ENCODE results near the gene ENPP6.

Gene ENPP6

DNA sequence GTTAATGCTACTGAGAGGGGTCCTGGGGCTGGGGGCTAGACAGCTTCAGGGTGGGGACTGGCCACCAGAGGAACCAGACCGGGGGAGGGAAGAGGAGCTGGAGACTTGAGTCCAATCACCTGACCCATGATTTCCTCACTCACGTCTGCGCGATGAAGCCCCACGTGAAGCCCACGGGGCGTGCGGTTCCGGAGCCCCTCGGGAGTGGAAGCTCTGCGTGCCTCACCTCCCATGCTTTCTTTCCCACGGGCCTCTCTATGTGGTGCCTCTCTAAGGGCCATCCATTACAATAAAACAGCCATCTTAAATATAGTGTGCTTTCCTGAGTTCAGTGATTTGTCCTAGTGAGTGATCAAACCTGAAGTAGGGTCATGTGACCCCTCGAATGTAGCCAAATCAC, 119.9 kb downstream of the ENPP6 start:
- TF ChIP-seq EZH2phosphoT487 (IDR thresholded peaks at IDR 0.05; ENCODE audit: borderline replicate concordance) (no peak), CTCF (conservative IDR thresholded peaks at IDR 0.05; ENCODE audit: low read length) (no peak)
- H2AFZ ChIP-seq (ENCODE audit: low read length): no peak overlapping the region
- no peak overlapping the region for H3K4me2 ChIP-seq (ENCODE audit: low read depth, low read length, poor library complexity, severe bottlenecking)
- H3K27me3 ChIP-seq (ENCODE audit: insufficient read depth, low read length, poor library complexity, severe bottlenecking): no peaks in the 10 kb centered on the region
- H3F3A ChIP-seq (ENCODE audit: low read depth): no peaks in the 10 kb centered on the region
- H4K20me1 ChIP-seq (ENCODE audit: insufficient read depth, low read length, poor library complexity, severe bottlenecking): no peaks in the 10 kb centered on the region
- H3K9me3 ChIP-seq (ENCODE audit: insufficient read depth, low read depth, low read length): no peaks in the 10 kb centered on the region
- H3K4me3 ChIP-seq (ENCODE audit: low read length, poor library complexity, severe bottlenecking): no peak overlapping the region
- no peaks in the 10 kb centered on the region for H3K79me2 ChIP-seq (ENCODE audit: insufficient read depth, low read length)
- H3K9ac ChIP-seq (ENCODE audit: low read depth, low read length, poor library complexity, severe bottlenecking): no peak overlapping the region
- no peaks in the 10 kb centered on the region for H3K4me1 ChIP-seq (ENCODE audit: insufficient read depth, low read length, poor library complexity, severe bottlenecking)
- no peaks in the 10 kb centered on the region for H3K9me2 ChIP-seq (replicated peaks; ENCODE audit: low read depth, low read length)
- H3K36me3 ChIP-seq (ENCODE audit: insufficient read depth, low read length): no peaks in the 10 kb centered on the region

DNA sequence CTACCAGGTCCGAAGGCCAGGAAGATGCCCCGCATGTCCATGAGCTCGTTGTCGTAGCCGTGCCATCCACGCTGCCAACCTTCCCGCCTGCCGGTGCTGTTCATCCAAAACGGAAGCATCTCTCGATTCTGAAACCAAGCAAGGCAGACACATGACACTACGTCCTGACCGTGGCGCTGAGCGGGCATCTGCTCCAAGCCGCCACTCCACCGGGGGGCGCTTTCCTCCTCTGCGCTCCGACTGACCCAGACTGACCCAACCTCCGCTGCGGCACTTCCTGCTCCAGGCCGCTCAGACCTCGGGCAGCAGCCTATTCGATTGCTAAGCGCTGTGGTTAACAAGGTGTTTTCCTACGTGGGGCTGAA, 120.5 kb downstream of the ENPP6 start:
- H3K4me1 ChIP-seq (ENCODE audit: insufficient read depth, low read length, poor library complexity, severe bottlenecking): no peaks in the 10 kb centered on the region
- H3K9me3 ChIP-seq (ENCODE audit: insufficient read depth, low read depth, low read length): no peaks in the 10 kb centered on the region
- no peaks in the 10 kb centered on the region for H3K9me2 ChIP-seq (replicated peaks; ENCODE audit: low read depth, low read length)
- H3K36me3 ChIP-seq (ENCODE audit: insufficient read depth, low read length): no peaks in the 10 kb centered on the region
- no peaks in the 10 kb centered on the region for H4K20me1 ChIP-seq (ENCODE audit: insufficient read depth, low read length, poor library complexity, severe bottlenecking)
- H3K4me3 ChIP-seq (ENCODE audit: low read length, poor library complexity, severe bottlenecking): no peak overlapping the region
- H3F3A ChIP-seq (ENCODE audit: low read depth): no peaks in the 10 kb centered on the region
- no peaks in the 10 kb centered on the region for H3K27me3 ChIP-seq (ENCODE audit: insufficient read depth, low read length, poor library complexity, severe bottlenecking)
- H3K9ac ChIP-seq (ENCODE audit: low read depth, low read length, poor library complexity, severe bottlenecking): no peak overlapping the region
- no peaks in the 10 kb centered on the region for H3K79me2 ChIP-seq (ENCODE audit: insufficient read depth, low read length)
- TF ChIP-seq EZH2phosphoT487 (IDR thresholded peaks at IDR 0.05; ENCODE audit: borderline replicate concordance) (no peak), CTCF (conservative IDR thresholded peaks at IDR 0.05; ENCODE audit: low read length) (0 out of 2 replicates have a peak, but pooled peaks have one; percentile 25)
- H2AFZ ChIP-seq (ENCODE audit: low read length): no peak overlapping the region
- no peak overlapping the region for H3K4me2 ChIP-seq (ENCODE audit: low read depth, low read length, poor library complexity, severe bottlenecking)

- H3K79me2 ChIP-seq (ENCODE audit: insufficient read depth, low read length): no peaks in the 10 kb centered on the region
- H3K9ac ChIP-seq (ENCODE audit: low read depth, low read length, poor library complexity, severe bottlenecking): no peak overlapping the region
- no peak for TF ChIP-seq EZH2phosphoT487 (IDR thresholded peaks at IDR 0.05; ENCODE audit: borderline replicate concordance)
- TF ChIP-seq CTCF (conservative IDR thresholded peaks at IDR 0.05; ENCODE audit: low read length): no peak
- no peaks in the 10 kb centered on the region for H3K9me3 ChIP-seq (ENCODE audit: insufficient read depth, low read depth, low read length)
- no peaks in the 10 kb centered on the region for H3K27me3 ChIP-seq (ENCODE audit: insufficient read depth, low read length, poor library complexity, severe bottlenecking)
- no peaks in the 10 kb centered on the region for H3K4me1 ChIP-seq (ENCODE audit: insufficient read depth, low read length, poor library complexity, severe bottlenecking)
- H4K20me1 ChIP-seq (ENCODE audit: insufficient read depth, low read length, poor library complexity, severe bottlenecking): no peaks in the 10 kb centered on the region
- no peak overlapping the region for H3K4me2 ChIP-seq (ENCODE audit: low read depth, low read length, poor library complexity, severe bottlenecking)
- H3F3A ChIP-seq (ENCODE audit: low read depth): no peaks in the 10 kb centered on the region
- no peak overlapping the region for H2AFZ ChIP-seq (ENCODE audit: low read length)
- H3K9me2 ChIP-seq (replicated peaks; ENCODE audit: low read depth, low read length): no peaks in the 10 kb centered on the region
- H3K4me3 ChIP-seq (ENCODE audit: low read length, poor library complexity, severe bottlenecking): no peak overlapping the region
- H3K36me3 ChIP-seq (ENCODE audit: insufficient read depth, low read length): no peaks in the 10 kb centered on the region
These were observed 121.0 kb downstream of the ENPP6 start for GRCh38 chr4:184096561-184097240.
